Fibroblast of lung (primary cell): ENCODE measurements around the gene USP13. TPM values are rescaled to one million over a fixed set of nuclear protein-coding genes. Genes with fewer than 3 reads are reported as not detected.
A peak's percentile ranks its signal among the peaks of the same experiment; 100 is the strongest.

Experiments
- DNase-seq, 2 donors: peaks; one replicate each; pipeline versions ENCODE4 v3.0.0 to v3.0.0-alpha.2; 2010; ENCODE audit warnings: low read depth in 2 of 2
- H2AFZ ChIP-seq: 2 replicates; pipeline ENCODE4 v1.5.1; 2012; ENCODE audit warnings: low read length, control low read depth, inconsistent platforms
- H3K27ac ChIP-seq: 2 replicates; pipeline ENCODE4 v1.5.1; 2011; ENCODE audit warnings: low read length, control low read depth; ENCODE audit not compliant: insufficient read depth
- H3K27me3 ChIP-seq: 2 replicates; pipeline ENCODE4 v1.5.1; 2011; ENCODE audit warnings: mild to moderate bottlenecking, low read length; ENCODE audit not compliant: control insufficient read depth, insufficient read depth
- H3K36me3 ChIP-seq: 2 replicates; pipeline ENCODE4 v1.5.1; 2011; ENCODE audit warnings: low read length; ENCODE audit not compliant: control insufficient read depth, insufficient read depth
- H3K4me1 ChIP-seq: 2 replicates; pipeline ENCODE4 v1.5.1; 2011; ENCODE audit warnings: low read length; ENCODE audit not compliant: control insufficient read depth, insufficient read depth; ENCODE audit errors: extremely low read depth
- H3K4me2 ChIP-seq: 2 replicates; pipeline ENCODE4 v1.5.1; 2011; ENCODE audit warnings: low read length, control low read depth; ENCODE audit not compliant: insufficient read depth; ENCODE audit errors: extremely low read depth
- H3K4me3 ChIP-seq, 4 experiments: fragments of 200-600 bp in 1 of 4; sonication (generic) in 1 of 4; replicated peaks in 1 of 4; 2 replicates each; pipeline ENCODE4 v1.5.1; 2011 to 2016; ENCODE audit warnings: low read length in 4 of 4, low read depth in 3 of 4, mild to moderate bottlenecking in 3 of 4, control low read depth in 2 of 4, inconsistent platforms in 1 of 4, mixed read lengths in 1 of 4; ENCODE audit not compliant: insufficient read depth in 1 of 4; ENCODE audit errors: control extremely low read depth in 1 of 4
- H3K79me2 ChIP-seq: 2 replicates; pipeline ENCODE4 v1.5.1; 2012; ENCODE audit warnings: mild to moderate bottlenecking, low read length, inconsistent platforms; ENCODE audit not compliant: control insufficient read depth, insufficient read depth
- H3K9ac ChIP-seq: 2 replicates; pipeline ENCODE4 v1.5.1; 2011; ENCODE audit warnings: mild to moderate bottlenecking, low read length, control low read depth; ENCODE audit not compliant: insufficient read depth
- H3K9me3 ChIP-seq: 2 replicates; pipeline ENCODE4 v1.5.1; 2012; ENCODE audit warnings: low read depth, low read length; ENCODE audit not compliant: control insufficient read depth, insufficient read depth
- H4K20me1 ChIP-seq: 2 replicates; pipeline ENCODE4 v1.5.1; 2011; ENCODE audit warnings: low read length; ENCODE audit not compliant: control insufficient read depth, insufficient read depth; ENCODE audit errors: extremely low read depth
- EZH2 ChIP-seq: IDR thresholded peaks from 2 replicates; pipeline ENCODE4 v1.5.1; 2012; ENCODE audit warnings: low read length, control low read depth, mild to moderate bottlenecking; ENCODE audit errors: missing control alignments
- polyA plus RNA-seq, 2 donors: library from polyadenylated mRNA; depleted of rRNA in 1 of 2; stranded (reverse) in 1 of 2; unstranded in 1 of 2; fragments of >200 nt; gene quantifications; 2 replicates each; pipeline ENCODE4 v1.2.1, GENCODE V29; 2011 to 2012; ENCODE audit warnings: missing spikeins in 1 of 2
- total RNA-seq: library from RNA; depleted of rRNA; stranded (reverse); fragments of >200 nt; gene quantifications from 2 replicates; pipeline ENCODE4 v1.2.1, GENCODE V29; 2014
- TF ChIP-seq, protein P1 (sequence below), 2 donors: IDR thresholded peaks in 1 of 2; conservative IDR thresholded peaks in 1 of 2; 1 replicate in 1 of 2; 2 replicates in 1 of 2; pipeline ENCODE4 v1.5.1; 2011 to 2012; ENCODE audit warnings: low read length in 2 of 2, control low read depth in 1 of 2, inconsistent platforms in 1 of 2, low read depth in 1 of 2, mild to moderate bottlenecking in 1 of 2

Gene USP13
- total and polyA plus RNA-seq, 2 donors (not counting 1 experiment from before 2014, with no cell fraction given) = 11.7 to 15.7 TPM

DNA sequence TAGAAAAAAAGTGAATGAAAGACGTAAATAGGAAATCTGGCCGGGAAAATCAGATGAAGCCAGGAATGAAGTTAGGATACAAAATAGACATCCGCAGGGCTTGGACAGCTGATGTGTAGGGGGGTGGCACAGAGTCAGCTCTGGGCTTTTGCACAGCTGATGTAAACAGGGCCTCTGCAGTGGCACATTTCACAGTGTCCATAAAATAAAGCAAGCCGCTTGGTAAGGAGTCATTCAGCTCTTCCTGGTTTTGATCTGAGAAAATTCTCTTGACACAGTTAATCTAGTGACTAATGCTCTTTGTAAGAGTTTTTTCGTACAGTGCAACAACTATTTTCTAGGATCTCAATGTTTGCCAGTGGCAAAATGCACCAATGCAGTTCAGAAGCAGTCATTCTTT is 153.3 kb downstream of the USP13 start:
- no peaks in the 10 kb centered on the region for H4K20me1 ChIP-seq
- no peak overlapping the region for H3K4me3 ChIP-seq
- no peaks in the 10 kb centered on the region for H3K79me2 ChIP-seq
- H3K36me3 ChIP-seq = no peaks in the 10 kb centered on the region
- no peak overlapping the region for H2AFZ ChIP-seq
- TF ChIP-seq, protein P1, sequence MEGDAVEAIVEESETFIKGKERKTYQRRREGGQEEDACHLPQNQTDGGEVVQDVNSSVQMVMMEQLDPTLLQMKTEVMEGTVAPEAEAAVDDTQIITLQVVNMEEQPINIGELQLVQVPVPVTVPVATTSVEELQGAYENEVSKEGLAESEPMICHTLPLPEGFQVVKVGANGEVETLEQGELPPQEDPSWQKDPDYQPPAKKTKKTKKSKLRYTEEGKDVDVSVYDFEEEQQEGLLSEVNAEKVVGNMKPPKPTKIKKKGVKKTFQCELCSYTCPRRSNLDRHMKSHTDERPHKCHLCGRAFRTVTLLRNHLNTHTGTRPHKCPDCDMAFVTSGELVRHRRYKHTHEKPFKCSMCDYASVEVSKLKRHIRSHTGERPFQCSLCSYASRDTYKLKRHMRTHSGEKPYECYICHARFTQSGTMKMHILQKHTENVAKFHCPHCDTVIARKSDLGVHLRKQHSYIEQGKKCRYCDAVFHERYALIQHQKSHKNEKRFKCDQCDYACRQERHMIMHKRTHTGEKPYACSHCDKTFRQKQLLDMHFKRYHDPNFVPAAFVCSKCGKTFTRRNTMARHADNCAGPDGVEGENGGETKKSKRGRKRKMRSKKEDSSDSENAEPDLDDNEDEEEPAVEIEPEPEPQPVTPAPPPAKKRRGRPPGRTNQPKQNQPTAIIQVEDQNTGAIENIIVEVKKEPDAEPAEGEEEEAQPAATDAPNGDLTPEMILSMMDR (conservative IDR thresholded peaks at IDR 0.05 in 1 of 2, IDR thresholded peaks at IDR 0.05 in 1 of 2; ENCODE audit: low read depth in 1 of 2, low read length in 2 of 2) = no peak
- TF ChIP-seq EZH2 = no peak
- H3K27me3 ChIP-seq = no peaks in the 10 kb centered on the region
- H3K4me1 ChIP-seq = peaks cover 3% of the 10 kb centered on the region
- DNase-seq = peak in 1 of 2 donors; percentile 56
- H3K9me3 ChIP-seq = no peaks in the 10 kb centered on the region
- no peak overlapping the region for H3K4me2 ChIP-seq
- H3K9ac ChIP-seq = no peak overlapping the region
- no peak overlapping the region for H3K27ac ChIP-seq

DNA sequence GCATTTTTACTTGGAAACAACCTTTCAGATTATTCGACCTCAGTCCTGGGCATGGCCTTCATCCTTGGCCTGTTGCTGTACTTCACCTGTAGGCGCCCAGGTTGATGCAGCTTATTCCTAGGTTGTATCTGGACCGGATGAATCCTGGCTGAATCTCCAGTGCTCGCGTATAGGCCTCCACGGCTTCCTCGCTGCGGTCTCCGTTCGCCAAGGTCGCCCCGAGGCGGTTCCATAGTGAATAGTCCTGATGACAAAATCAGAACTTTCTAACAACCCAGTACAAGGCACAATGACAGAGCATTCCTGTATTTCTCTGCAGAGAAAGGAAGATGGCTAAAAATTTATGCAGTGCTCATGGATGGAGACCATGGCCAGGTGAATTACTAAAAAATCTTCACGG is 154.7 kb downstream of the USP13 start:
- no peak overlapping the region for H3K9ac ChIP-seq
- DNase-seq = no peak
- no peaks in the 10 kb centered on the region for H3K79me2 ChIP-seq
- no peaks in the 10 kb centered on the region for H3K36me3 ChIP-seq
- H3K4me1 ChIP-seq = no peaks in the 10 kb centered on the region
- H3K9me3 ChIP-seq = no peaks in the 10 kb centered on the region
- H3K4me2 ChIP-seq = no peak overlapping the region
- H4K20me1 ChIP-seq = no peaks in the 10 kb centered on the region
- H3K27me3 ChIP-seq = no peaks in the 10 kb centered on the region
- H3K27ac ChIP-seq = no peak overlapping the region
- no peak for TF ChIP-seq EZH2
- TF ChIP-seq, protein P1 (conservative IDR thresholded peaks at IDR 0.05 in 1 of 2, IDR thresholded peaks at IDR 0.05 in 1 of 2; ENCODE audit: low read depth in 1 of 2, low read length in 2 of 2) = no peak
- no peak overlapping the region for H2AFZ ChIP-seq
- no peak overlapping the region for H3K4me3 ChIP-seq

GRCh38 chr3:179809639-179810038 is 156.8 kb downstream of the USP13 start:
- H2AFZ ChIP-seq = no peak overlapping the region

More at GRCh38 chr3:179809639-179810038, 156.8 kb downstream of the USP13 start:
- no peak for TF ChIP-seq EZH2
- no peaks in the 10 kb centered on the region for H3K4me1 ChIP-seq
- H3K9ac ChIP-seq = no peak overlapping the region
- no peak overlapping the region for H3K4me2 ChIP-seq
- no peaks in the 10 kb centered on the region for H3K27me3 ChIP-seq
- H3K36me3 ChIP-seq = no peaks in the 10 kb centered on the region
- H3K4me3 ChIP-seq = no peak overlapping the region
- no peaks in the 10 kb centered on the region for H4K20me1 ChIP-seq
- H3K79me2 ChIP-seq = no peaks in the 10 kb centered on the region
- no peaks in the 10 kb centered on the region for H3K9me3 ChIP-seq
- H3K27ac ChIP-seq = no peak overlapping the region
- DNase-seq = no peak
